OCI-LY3 (cell line): ENCODE results near the gene CDK4.
"Not testable (repeated sequence)": the region's sequence is repeated elsewhere in the genome, so short reads cannot be mapped to it uniquely, and the experiment has no call there.

Experiments used
- H2AFZ ChIP-seq: fragments of 200-600, 300-600 bp; shearing (Covaris generic); 2 replicates; pipeline ENCODE4 v1.6.0; 2014; ENCODE audit warnings: antibody characterized with exemption, low read depth, low read length
- H3K27ac ChIP-seq: fragments of 200-600, 300-600 bp; sonication (generic); 2 replicates; pipeline ENCODE4 v1.5.1; 2014; ENCODE audit warnings: mild to moderate bottlenecking, low read length, moderate library complexity, mixed read lengths
- H3K27me3 ChIP-seq: fragments of 200-600, 300-600 bp; sonication (generic); 2 replicates; pipeline ENCODE4 v1.6.1; 2014; ENCODE audit warnings: low read depth, low read length, mixed read lengths
- H3K36me3 ChIP-seq: fragments of 200-600, 300-600 bp; sonication (generic); replicated peaks from 2 replicates; pipeline ENCODE3; 2014; ENCODE audit warnings: low read depth, low read length, mixed read lengths
- H3K4me1 ChIP-seq: fragments of 300-600, 200-600 bp; sonication (generic); 2 replicates; pipeline ENCODE4 v1.6.1; 2014; ENCODE audit warnings: low read length, mixed read lengths
- H3K4me2 ChIP-seq: fragments of 200-600, 300-600 bp; sonication (generic); 2 replicates; pipeline ENCODE4 v1.6.1; 2014; ENCODE audit warnings: low read length, mixed read lengths
- H3K4me3 ChIP-seq: fragments of 300-600, 200-600 bp; sonication (generic); 2 replicates; pipeline ENCODE4 v1.5.1; 2014; ENCODE audit warnings: antibody characterized with exemption, mild to moderate bottlenecking, low read length, moderate library complexity
- H3K79me2 ChIP-seq: fragments of 300-600, 200-600 bp; shearing (Covaris generic); 2 replicates; pipeline ENCODE4 v1.6.1; 2014; ENCODE audit warnings: mild to moderate bottlenecking, low read length, mixed read lengths
- H3K9ac ChIP-seq: fragments of 300-600, 200-600 bp; shearing (Covaris generic); 2 replicates; pipeline ENCODE4 v1.6.0; 2014; ENCODE audit warnings: mild to moderate bottlenecking, low read length, moderate library complexity
- H3K9me3 ChIP-seq: fragments of 200-600, 300-600 bp; shearing (Covaris generic); 2 replicates; pipeline ENCODE4 v1.6.1; 2014; ENCODE audit warnings: low read length, mixed read lengths; ENCODE audit not compliant: insufficient read depth
- H4K20me1 ChIP-seq: fragments of 200-600, 300-600 bp; sonication (generic); 2 replicates; pipeline ENCODE4 v1.6.1; 2016; ENCODE audit warnings: low read length, mixed read lengths; ENCODE audit not compliant: insufficient read depth
- EZH2phosphoT487 ChIP-seq: fragments of 200-600 bp; shearing (Covaris generic); IDR thresholded peaks from 2 replicates; pipeline ENCODE4 v1.6.1; 2018; ENCODE audit warnings: antibody characterized with exemption, mixed run types, low read depth
- TF ChIP-seq, protein P1 (sequence below): fragments of 200-600, 300-600 bp; sonication (generic); IDR thresholded peaks from 2 replicates; pipeline ENCODE4 v1.5.1; 2014; ENCODE audit warnings: antibody characterized with exemption, low read length, low read depth

Gene CDK4

GRCh38 chr12:57723630-57723962, 28.5 kb downstream of the CDK4 start:
- H3K36me3 ChIP-seq: peaks cover 19% of the 10 kb centered on the region
- H3K79me2 ChIP-seq: no peaks in the 10 kb centered on the region
- H4K20me1 ChIP-seq: no peaks in the 10 kb centered on the region
- no peak overlapping the region for H3K4me3 ChIP-seq
- no peaks in the 10 kb centered on the region for H3K27me3 ChIP-seq
- H3K9me3 ChIP-seq: no peaks in the 10 kb centered on the region
- no peak overlapping the region for H3K27ac ChIP-seq
- no peak overlapping the region for H3K4me2 ChIP-seq
- H3K4me1 ChIP-seq: no peaks in the 10 kb centered on the region
- TF ChIP-seq, protein P1, sequence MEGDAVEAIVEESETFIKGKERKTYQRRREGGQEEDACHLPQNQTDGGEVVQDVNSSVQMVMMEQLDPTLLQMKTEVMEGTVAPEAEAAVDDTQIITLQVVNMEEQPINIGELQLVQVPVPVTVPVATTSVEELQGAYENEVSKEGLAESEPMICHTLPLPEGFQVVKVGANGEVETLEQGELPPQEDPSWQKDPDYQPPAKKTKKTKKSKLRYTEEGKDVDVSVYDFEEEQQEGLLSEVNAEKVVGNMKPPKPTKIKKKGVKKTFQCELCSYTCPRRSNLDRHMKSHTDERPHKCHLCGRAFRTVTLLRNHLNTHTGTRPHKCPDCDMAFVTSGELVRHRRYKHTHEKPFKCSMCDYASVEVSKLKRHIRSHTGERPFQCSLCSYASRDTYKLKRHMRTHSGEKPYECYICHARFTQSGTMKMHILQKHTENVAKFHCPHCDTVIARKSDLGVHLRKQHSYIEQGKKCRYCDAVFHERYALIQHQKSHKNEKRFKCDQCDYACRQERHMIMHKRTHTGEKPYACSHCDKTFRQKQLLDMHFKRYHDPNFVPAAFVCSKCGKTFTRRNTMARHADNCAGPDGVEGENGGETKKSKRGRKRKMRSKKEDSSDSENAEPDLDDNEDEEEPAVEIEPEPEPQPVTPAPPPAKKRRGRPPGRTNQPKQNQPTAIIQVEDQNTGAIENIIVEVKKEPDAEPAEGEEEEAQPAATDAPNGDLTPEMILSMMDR: no peak
- TF ChIP-seq EZH2phosphoT487: no peak
- H3K9ac ChIP-seq: no peak overlapping the region
- no peak overlapping the region for H2AFZ ChIP-seq

- Histone ChIP-seq H3K9ac (no peak overlapping the region), H2AFZ (no peak overlapping the region), H3K4me2 (no peak overlapping the region), H3K27me3 (no peaks in the 10 kb centered on the region), H3K4me1 (no peaks in the 10 kb centered on the region), H3K27ac (no peak overlapping the region), H4K20me1 (no peaks in the 10 kb centered on the region), H3K36me3 (peaks cover 21% of the 10 kb centered on the region), H3K9me3 (no peaks in the 10 kb centered on the region), H3K79me2 (no peaks in the 10 kb centered on the region), H3K4me3 (no peak overlapping the region)
- TF ChIP-seq, protein P1: no peak
- TF ChIP-seq EZH2phosphoT487: no peak
Observed at GRCh38 chr12:57722716-57723629, 29.1 kb downstream of the CDK4 start.

DNA sequence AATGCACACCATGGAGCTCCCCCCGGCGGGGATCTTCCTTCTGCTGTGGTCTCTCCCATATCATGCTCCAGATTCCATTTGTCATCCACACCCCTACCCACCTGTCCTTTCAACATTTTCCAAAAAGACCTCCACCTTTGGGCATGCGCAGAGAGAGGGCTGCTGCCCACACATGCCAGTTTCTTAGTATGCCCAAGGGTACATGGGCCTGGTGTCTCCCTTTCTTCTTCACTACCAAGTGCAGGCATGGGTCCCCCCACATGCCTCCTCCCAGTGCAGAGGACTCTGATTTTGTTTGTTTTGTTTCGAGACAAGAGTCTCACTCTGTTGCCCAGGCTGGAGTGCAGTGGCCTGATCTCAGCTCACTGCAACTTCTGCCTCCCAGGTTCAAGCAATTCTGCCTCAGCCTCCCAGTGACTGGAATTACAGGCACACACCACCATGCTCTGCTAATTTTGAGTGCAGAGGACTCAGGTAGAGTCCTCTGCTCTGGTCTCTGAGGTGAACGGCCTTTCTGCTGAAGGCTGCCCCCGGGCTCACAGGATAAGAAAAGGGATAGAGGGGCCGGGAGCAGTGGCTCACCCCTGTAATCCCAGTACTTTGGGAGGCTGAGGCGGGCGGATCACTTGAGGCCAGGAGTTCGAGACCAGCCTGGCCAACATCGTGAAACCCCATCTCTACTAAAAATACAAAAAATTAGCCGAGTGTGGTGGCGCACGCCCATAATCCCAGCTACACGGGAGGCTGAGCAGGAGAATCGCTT, 30.1 kb downstream of the CDK4 start:
- H3K27ac ChIP-seq, H2AFZ ChIP-seq, H3K9me3 ChIP-seq, H4K20me1 ChIP-seq, H3K4me3 ChIP-seq, H3K9ac ChIP-seq, H3K79me2 ChIP-seq, H3K27me3 ChIP-seq, H3K4me1 ChIP-seq, H3K4me2 ChIP-seq: not testable (repeated sequence)
- peaks cover 18% of the 10 kb centered on the region for H3K36me3 ChIP-seq

DNA sequence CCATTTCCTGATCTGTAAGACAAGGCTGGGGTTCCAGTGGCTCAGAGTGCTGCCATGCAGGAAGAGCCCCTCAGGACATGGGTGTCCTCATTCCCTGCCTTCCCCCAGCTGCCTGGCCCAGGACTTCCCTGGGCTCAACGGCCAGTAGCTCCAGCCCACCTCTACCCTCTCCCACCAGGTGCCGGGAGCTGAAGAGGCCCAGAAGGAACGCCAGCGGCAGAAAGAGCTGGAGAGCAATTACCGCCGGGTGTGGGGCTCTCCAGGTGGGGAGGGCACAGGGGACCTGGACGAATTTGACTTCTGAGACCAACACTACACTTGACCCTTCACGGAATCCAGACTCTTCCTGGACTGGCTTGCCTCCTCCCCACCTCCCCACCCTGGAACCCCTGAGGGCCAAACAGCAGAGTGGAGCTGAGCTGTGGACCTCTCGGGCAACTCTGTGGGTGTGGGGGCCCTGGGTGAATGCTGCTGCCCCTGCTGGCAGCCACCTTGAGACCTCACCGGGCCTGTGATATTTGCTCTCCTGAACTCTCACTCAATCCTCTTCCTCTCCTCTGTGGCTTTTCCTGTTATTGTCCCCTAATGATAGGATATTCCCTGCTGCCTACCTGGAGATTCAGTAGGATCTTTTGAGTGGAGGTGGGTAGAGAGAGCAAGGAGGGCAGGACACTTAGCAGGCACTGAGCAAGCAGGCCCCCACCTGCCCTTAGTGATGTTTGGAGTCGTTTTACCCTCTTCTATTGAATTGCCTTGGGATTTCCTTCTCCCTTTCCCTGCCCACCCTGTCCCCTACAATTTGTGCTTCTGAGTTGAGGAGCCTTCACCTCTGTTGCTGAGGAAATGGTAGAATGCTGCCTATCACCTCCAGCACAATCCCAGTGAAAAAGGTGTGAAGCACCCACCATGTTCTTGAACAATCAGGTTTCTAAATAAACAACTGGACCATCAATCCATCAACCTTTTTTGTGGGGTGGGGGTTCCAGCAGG, 31.2 kb downstream of the CDK4 start:
- Histone ChIP-seq H3K9ac (no peak overlapping the region), H3K4me3 (no peak overlapping the region), H3K4me1 (no peaks in the 10 kb centered on the region), H3K4me2 (no peak overlapping the region), H2AFZ (no peak overlapping the region), H3K27me3 (no peaks in the 10 kb centered on the region), H3K79me2 (no peaks in the 10 kb centered on the region), H3K36me3 (peaks cover 19% of the 10 kb centered on the region), H3K27ac (no peak overlapping the region), H4K20me1 (no peaks in the 10 kb centered on the region), H3K9me3 (no peaks in the 10 kb centered on the region)
- TF ChIP-seq EZH2phosphoT487: no peak
- TF ChIP-seq, protein P1: no peak
